DMS114 treated with DMSO at 0.1 percent for 48 hours (cell line): Measurements from ENCODE around the gene DTD2.

Source experiments
- DNase-seq: peaks from one replicate; lab custom pipeline; 2025; ENCODE audit not compliant: unreplicated experiment; lab: John Stamatoyannopoulos, UW

The DTD2 gene

GRCh38 chr14:31408421-31408820 lies 48.9 kb downstream of the DTD2 start:
- DNase-seq, result no peak

DNA sequence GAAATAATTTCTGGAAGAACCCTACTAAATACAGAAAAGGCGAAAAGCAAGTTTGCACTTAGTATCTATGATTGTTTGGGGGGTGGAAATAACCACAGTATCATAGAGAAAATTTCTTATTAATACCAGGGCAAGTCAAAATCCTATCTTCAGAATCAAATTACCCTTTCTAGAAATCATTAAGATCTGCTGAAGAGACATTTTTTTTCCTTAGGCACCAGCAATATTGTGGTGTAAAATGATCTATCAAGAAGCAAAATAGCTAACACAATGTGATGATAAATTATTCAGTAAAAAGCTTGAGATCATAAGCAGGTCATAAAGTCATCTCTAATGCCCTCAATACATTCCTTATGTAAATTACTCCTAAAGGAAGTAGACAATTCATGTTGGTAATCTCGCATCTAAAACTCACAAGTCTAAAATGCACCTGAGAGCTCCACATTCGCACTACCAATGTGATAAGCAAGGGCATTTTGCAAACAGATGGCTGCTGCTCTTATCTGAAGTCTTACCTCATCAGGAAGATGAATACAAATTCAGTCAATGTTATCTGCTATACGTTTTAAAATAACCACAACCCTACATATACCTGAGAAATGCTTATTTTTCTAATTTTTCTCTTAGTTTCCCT lies 51.6 kb downstream of the DTD2 start:
- no peak for DNase-seq

DNA sequence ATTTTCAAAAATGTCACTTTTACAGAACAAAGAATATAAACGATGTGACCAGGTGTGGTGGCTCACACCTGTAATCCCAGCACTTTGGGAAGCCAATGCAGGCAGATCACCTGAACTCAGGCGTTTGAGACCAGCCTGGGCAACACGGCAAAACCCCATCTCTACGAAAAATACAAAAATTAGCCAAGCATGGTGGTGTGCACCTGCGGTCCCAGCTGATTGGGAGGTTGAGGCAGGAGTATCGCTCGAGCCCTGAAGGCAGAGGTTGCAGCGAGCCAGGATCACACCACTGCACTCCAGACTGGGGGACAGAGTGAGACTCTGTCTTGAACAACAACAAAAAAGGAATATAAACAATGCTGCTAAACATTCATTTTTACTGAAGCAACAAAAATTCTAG lies 52.2 kb downstream of the DTD2 start:
- DNase-seq, result no peak

GRCh38 chr14:31403707-31404106 lies 53.6 kb downstream of the DTD2 start:
- DNase-seq, result no peak

- DNase-seq, result no peak
These were observed 54.4 kb downstream of the DTD2 start for GRCh38 chr14:31402764-31403439.

DNA sequence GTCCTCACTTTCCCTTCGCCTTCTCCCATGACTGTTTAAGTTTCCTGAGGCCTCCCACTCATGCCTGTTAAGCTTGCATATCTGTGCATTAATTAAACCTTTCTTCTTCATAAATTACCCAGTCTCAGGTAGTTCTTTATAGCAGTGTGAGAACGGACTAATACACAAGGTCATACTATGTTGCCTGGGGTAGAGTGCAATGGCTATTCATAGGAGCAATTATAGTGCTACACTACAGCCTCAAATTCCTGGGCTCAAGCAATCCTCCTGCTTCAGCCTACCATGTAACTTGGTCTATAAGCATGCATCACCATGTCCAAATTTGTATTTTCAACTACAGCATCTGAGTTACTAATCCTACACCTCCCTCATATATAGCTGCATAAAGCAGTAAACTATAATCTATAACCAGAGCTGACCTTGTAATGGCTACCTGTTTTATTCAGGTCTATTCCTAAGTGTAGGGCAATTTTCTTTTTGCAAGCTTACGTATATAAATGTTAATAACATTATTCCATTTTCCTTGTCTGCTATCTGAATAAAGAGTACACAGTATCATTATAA lies 55.9 kb downstream of the DTD2 start:
- DNase-seq, result no peak

GRCh38 chr14:31400031-31400638 lies 57.2 kb downstream of the DTD2 start:
- DNase-seq, result no peak
